ENCODE measurements around the gene WIPF2.

Gene WIPF2

DNA sequence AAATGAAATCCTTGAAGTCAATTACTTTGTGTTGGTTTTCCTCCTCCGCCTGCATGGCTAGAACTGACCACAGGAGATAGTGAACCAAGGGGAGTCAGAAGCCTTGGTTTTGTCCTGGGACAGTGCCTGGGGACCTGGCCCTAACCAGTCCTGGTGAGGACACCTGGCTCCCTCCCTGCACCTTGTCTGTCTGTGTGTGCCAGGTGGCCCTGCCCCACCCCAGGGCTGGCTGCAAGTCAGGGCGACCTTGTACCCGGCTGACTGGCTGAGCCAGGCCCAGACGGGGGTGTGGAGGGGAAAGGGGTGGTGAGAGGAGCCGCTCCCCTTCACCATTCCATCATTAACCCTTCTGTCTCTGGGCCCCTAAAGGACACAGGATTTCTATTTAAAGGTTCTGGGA lies 38.4 kb upstream of the WIPF2 start:
- DNase-seq (ENCODE audit: low read depth): no peak
- TF ChIP-seq, protein P1, sequence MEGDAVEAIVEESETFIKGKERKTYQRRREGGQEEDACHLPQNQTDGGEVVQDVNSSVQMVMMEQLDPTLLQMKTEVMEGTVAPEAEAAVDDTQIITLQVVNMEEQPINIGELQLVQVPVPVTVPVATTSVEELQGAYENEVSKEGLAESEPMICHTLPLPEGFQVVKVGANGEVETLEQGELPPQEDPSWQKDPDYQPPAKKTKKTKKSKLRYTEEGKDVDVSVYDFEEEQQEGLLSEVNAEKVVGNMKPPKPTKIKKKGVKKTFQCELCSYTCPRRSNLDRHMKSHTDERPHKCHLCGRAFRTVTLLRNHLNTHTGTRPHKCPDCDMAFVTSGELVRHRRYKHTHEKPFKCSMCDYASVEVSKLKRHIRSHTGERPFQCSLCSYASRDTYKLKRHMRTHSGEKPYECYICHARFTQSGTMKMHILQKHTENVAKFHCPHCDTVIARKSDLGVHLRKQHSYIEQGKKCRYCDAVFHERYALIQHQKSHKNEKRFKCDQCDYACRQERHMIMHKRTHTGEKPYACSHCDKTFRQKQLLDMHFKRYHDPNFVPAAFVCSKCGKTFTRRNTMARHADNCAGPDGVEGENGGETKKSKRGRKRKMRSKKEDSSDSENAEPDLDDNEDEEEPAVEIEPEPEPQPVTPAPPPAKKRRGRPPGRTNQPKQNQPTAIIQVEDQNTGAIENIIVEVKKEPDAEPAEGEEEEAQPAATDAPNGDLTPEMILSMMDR (conservative IDR thresholded peaks at IDR 0.05; ENCODE audit: low read depth, low read length): no peak
- H3K4me3 ChIP-seq (ENCODE audit: low read length): no peak overlapping the region

DNA sequence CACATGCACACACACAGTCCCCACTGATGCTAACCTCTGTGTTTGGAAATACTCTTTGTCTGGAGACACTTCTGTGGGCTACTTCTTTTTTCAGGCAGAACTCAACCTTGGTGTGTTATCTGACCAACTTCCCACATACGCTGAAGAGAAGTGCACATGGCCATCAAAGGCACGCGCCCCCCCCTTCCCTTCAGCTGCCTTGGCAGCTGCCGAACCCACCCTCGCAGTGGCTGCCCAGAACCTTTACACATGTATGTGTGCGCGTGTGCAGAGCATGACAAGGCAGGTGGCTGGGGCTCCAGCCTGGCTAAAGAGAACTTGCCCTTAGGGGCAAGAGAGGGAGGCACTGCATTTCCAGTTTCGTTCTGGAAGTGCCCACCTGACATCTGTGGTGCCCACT lies 37.9 kb upstream of the WIPF2 start:
- TF ChIP-seq, protein P1 (conservative IDR thresholded peaks at IDR 0.05; ENCODE audit: low read depth, low read length): no peak
- no peak overlapping the region for H3K4me3 ChIP-seq (ENCODE audit: low read length)
- no peak for DNase-seq (ENCODE audit: low read depth)

DNA sequence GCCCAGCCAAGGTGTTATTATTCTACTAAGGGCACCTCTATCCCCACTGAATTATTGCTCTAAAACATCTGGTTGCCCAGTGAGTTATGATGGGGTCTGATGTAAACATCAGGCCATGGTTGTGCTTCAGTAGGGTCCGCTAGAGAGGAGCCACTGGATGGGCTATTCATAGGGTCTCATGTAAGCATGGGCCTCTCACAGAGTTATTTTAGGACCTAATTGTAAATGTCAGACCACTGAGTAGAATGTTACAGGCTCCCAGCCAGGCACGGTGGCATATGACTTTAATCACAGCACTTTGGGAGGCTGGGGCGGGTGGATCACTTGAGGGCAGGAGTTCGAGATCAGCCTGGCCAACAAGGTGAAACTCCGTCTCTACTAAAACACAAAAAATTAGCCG lies 36.5 kb upstream of the WIPF2 start:
- TF ChIP-seq, protein P1 (conservative IDR thresholded peaks at IDR 0.05; ENCODE audit: low read depth, low read length): no peak
- no peak overlapping the region for H3K4me3 ChIP-seq (ENCODE audit: low read length)
- no peak for DNase-seq (ENCODE audit: low read depth)

DNA sequence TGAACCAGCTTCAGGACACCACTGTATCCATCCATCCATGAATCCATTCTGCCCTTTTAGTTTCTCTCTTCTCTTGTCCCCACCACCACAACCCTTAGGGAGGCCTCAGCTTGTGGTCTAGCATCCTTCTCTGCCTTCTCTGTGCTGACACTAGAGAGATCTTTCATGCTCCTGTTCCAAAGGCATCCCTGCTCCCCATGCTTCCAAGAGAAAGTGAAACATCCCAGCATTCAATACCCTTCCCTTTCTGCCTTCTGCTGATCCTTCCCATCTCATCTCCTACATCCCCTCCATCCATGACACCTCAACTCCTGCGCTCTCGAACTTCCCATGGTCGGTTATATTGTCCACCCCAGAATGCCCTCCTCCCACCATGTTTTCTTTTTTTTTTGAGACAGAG lies 31.9 kb upstream of the WIPF2 start:
- no peak overlapping the region for H3K4me3 ChIP-seq (ENCODE audit: low read length)
- TF ChIP-seq, protein P1 (conservative IDR thresholded peaks at IDR 0.05; ENCODE audit: low read depth, low read length): no peak
- DNase-seq (ENCODE audit: low read depth): no peak

DNA sequence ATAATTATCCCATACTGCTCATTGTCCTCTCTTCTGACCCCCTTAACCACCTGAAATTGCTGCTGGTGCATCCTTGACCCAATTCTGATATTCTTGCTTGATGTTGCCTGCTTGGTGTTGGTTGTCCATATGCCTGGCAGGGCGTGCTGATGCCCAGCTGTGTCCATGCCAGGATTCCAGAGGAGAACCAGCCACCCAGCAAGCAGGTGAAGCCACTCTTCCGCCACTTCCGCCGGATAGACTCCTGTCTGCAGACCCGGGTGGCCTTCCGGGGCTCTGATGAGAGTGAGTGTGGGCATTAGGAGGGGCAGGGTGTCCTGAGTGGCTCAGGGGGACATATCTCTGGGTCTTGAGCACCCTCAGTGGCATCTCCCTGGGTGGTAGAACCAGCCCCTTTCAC lies 30.4 kb upstream of the WIPF2 start:
- DNase-seq (ENCODE audit: low read depth): no peak
- H3K4me3 ChIP-seq (ENCODE audit: low read length): no peak overlapping the region
- TF ChIP-seq, protein P1 (conservative IDR thresholded peaks at IDR 0.05; ENCODE audit: low read depth, low read length): no peak

DNA sequence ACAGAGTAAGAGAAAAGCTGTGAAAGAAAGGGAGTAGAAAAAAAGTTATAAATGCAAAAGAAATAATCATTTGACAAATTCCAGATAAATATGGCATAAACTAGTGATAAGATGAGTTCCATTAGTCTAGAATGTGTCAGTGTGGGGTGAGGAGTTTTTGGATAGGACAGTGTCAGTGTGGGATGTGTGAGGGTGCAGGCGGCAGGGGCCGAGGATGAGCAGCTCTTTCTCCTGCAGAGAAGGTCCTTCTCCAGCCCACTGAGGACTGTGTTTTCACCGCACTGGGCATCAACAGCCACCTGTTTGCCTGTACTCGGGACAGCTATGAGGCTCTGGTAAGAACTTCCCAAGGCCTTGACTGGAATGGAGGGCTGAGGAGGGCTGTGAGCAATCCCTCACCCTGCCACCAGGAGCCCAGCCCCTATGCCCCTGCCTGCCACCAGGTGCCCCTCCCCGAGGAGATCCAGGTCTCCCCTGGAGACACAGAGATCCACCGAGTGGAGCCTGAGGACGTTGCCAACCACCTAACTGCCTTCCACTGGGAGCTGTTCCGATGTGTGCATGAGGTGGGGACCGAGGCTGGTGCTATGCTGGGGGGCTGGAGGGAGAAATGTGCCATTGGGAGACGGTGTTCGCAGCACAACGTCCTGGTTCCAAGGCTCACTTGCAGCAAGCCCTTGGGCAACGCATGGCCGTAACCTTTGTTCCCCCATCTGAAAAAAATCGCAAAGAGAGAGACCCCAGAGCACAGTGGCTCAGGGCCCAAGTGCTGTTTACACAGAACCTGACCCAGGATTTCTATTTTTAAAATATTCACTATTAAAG lies 28.7 kb upstream of the WIPF2 start:
- H3K4me3 ChIP-seq (ENCODE audit: low read length): no peak overlapping the region
- TF ChIP-seq, protein P1 (conservative IDR thresholded peaks at IDR 0.05; ENCODE audit: low read depth, low read length): peak; percentile 59
- no peak for DNase-seq (ENCODE audit: low read depth)

All from retinal pigment epithelial cell (primary cell).